Measurements from ENCODE around the gene CFDP1. TPM values are rescaled to one million over a fixed set of nuclear protein-coding genes. Genes with fewer than 3 reads are reported as not detected.

The CFDP1 gene
- total RNA-seq, 1 experiment from 2014 or later, result 40.6 TPM

DNA sequence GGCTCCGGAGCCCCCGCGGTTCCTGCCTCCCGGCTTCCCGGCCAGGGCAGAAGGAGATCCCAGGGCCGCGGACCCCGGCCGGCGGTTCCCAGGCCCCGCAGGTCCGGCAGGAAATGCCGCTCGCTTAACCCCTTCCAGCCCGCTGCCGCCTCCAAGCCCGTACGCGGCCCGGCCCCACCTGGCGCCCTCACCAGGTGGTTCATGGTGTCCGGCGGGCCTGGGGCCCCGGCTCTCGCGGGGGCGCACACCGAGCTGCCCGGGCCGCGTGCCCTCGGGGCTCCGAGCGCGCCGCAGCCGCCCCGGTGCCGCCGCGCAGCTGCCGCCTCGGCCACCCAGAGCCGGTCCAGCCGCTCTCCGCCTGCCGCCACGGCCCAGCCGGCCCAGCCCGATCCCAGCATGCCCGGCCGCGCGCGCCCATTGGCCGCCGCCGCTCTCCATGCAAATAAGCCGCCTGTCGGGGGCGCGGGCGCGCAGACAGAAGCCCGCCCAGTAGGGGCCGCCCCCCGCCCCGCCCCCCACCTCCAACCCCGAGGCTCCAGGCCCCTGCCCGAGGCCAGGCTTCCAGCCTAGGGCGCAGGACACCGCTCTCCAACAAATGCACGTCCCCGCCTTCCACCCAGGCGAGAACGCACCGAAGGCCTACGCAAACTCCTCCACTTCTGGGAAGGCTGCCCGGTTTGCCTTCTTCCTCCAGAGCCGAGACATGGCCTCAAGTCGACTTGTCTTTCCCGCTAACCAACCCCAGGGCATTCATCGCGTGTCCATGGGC is 181.8 kb downstream of the CFDP1 start, which contains the start of gene BCAR1:
TSS of gene BCAR1 (minus strand) at position 345 of the 769 bp plus-strand sequence. CDS start at position 203, 142 bp downstream.
- DNase-seq (ENCODE audit: low read depth), result peak; percentile 93

DNA sequence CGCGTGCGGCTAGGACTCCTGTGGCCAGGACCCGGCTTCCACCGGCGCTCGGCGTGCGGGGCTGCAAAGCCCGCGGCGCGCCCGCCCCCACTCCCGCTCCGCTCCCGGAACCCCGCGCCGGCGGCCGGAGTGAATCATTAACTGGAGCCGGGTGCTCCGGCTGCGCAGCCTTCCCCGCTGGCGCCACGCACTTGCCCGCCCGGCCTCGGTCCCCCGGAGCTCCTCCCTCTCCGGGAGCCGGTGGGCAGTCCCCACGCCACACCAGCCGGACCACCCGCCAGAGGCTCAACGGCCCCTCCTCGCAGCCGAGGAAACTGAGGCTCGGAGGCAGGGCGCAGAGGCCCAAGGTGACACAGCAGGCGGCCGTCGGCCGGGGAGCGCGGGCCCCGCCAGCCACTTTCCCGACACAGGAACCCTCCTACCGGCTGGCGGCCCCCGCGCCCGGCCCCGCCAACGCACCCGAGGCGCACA is 182.5 kb downstream of the CFDP1 start:
- no peak for DNase-seq (ENCODE audit: low read depth)

DNA sequence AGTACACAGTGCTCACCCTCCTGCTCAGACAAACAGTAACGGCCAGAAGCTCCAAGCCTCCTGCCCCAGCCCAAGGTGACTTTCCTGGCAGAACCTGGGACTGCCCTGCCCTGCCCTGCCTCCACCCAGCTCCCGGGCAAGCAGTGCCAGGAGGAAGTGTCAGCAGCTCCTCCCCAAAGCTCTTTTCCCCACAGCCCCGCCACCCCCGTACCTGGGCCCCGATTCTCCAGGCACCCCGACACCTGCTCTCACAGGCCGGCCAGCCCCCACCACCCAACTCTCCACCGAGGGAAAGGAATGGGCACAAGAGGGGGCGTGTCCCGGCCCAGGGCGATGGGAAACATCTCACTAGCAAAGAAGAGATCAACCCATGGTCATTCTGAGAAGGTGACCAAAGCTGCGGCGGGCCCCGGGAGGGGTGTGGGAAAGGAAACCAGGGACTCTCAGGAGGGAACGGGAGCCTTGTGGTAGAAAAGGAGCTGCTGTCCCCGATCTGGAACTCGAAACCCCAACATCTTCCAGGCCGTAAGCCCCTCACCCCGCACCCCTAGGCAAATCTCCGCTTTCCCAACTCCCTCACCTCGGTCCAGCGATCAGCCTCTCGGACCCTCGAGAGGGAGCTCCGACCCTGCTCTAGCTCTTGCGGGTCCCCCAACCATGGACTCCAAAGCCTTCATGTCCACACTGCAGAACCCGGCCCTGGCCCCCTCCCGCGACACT is 183.1 kb downstream of the CFDP1 start:
- DNase-seq (ENCODE audit: low read depth), result no peak

DNA sequence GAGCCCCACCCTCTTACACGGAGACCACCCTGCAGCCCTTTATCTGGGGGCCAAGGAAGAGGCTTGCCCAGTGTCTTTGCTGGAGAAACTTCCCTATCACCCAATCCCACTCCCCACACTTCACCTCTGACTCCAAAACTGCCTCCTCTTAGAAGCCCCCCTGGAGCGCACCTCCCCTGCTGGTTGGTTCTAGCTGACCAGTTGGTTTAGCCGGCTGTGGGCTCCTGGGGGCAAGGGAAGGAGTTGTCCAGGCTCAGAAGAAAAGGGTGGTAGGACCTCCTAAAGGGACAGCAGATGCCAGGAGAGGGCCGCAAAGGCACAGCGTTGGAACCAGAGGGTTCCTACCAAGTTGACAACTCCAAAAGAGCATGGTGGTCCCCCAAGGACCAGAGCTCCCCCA is 183.9 kb downstream of the CFDP1 start:
- DNase-seq (ENCODE audit: low read depth), result no peak

DNA sequence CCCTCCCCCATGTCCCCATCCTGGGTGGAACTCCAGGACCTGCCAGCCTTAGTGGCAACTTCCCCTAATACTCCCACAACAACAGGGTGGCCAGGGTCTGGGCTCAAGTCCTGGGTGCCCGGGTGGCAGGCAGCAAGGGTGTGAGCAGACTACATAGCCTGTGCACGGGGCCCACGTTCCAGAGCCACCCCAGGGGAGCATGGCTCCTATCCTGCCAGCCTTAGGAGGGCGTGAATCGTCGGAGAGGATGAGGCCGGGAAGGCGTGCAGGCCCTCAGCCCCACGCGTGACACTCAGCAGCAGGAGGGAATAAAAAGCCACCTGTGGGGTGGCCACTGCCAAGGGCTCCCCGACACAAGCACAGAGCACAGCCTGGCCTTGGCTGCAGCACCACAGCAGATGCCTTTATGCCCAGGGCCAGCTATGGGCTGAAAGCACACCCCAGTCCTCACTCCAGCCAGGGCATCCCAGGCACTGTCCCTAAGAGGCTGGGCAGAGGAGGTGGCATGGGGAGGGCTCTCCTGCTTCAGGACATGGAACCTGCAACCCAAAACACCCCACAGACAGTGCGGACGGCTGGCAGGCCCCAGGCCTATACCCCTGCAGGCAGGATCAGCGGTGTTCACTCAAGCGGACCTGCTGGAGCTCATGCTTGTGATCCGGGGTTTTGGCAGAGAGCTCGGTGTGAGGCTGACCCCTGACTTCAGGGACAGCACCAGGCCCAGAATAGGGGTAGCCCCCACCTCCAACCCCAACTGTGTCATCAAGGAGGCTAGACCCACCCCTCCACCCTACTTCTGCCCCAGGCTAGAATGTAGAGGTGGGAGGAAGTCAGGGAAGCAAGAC is 184.5 kb downstream of the CFDP1 start:
- no peak for DNase-seq (ENCODE audit: low read depth)

DNA sequence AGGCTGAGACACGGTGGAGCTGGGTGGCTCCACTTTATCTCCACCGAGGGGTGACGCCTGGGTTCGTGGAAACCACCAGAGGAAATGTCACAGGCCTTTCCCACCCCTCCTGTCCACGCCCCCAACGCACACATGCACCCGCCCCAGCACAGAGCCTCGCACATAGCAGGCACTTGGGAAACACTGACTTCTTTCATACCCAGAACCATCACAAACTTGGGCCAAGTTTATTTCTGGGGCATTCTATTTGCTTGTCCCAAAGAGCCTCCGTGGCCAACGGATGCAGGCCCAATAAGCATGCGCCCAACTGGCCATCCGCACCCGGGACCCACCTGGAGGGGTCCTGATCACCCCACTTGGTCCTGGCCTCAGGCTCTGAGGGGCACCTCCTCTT is 185.2 kb downstream of the CFDP1 start:
- DNase-seq (ENCODE audit: low read depth), result no peak

DNA sequence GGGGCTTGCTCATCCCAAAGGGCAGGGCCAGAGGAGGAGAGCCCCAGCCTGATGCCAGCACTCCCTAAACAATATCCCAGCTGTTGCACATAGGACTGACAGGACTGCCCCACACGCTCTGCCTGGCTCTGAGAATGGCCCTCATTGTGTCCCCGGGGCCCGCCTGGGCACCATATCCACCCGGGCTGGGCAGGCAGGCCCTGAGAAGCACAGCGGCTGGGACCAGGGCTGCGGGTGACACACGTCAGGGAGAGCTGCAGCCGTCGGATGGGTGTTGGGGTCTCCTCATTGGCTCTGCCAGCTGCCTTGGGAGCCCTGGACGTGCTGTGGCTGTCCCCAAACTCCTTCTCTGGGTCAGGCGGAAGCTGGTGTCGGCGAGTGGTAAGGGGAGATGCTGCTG is 186.1 kb downstream of the CFDP1 start:
- no peak for DNase-seq (ENCODE audit: low read depth)

DNA sequence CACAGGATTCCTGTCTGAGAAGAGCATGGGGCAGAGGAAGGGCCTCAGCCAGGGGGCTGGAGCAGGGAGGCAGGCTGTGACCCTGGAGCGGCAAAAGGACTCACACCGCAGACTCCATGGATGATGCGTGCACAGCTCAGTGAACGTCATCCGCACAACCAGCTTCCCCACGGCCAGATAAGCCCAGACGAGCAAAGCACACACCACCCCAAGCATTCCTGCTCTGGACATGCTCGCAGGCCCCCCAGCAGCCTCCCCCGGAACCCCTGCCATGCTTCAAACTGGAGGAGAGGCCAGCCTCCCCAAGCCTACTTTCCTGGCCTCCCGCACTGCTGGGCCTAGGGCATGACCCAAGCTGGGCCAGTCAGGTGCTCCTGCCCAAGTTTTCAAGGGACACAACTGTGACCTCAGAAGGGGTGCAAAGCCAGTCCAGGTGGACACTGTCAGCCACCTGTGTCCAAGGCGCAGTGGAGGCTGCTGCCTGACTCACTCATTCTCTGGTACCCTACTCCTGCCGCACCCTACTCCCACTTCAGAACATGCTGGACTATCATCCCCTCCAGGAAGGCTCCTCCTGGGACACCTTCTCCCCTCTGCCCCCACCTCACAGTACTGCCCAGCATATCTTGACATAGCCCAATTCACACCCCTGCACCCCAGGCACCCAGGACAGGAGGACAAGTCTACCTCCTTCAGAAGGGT is 186.6 kb downstream of the CFDP1 start:
- DNase-seq (ENCODE audit: low read depth), result no peak

DNA sequence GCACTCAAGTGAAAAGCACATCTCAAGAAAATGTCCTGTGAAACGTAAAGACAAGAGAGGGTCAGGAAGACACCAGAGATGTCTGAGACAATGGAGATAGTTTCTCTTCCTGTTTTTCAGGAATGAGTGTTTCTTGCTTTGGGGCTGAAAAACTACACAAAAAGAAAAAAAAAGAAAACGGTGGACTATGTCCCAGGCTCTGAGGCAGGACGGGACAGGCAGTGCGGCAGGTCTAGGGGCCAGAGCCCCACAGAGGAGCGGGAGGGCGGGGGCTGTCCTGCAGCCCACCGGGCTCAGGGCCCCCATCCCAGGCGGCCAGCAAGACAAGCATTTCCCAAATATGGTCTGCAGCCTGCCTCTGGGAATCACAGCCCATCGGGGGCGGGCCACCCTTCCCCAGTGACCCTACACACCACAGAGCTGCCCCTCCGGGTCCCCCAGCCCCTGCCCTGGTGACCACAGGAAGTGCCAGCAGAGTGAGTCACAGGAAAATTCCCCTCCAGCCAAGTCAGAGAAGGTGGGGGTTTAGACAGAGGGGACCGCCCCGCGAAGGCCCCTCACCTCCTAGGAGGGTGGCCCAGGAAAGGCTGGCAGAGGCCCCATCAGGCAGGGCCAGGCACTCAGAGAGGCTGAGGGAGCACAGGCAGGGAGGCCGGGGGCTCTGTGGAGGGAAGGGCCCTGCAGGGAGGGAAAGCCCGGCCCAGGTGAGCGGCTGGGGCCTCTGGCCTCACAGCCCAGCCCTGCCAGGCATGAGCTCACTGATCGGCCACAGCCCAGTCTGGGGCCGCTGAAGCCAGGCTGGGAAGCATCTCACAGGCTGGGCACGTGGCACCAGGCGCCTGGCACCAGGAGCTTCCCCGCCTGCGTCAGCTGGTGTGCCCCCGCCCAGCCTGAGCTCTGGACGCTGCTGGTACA is 188.2 kb downstream of the CFDP1 start:
- DNase-seq (ENCODE audit: low read depth), result peak; percentile 96

DNA sequence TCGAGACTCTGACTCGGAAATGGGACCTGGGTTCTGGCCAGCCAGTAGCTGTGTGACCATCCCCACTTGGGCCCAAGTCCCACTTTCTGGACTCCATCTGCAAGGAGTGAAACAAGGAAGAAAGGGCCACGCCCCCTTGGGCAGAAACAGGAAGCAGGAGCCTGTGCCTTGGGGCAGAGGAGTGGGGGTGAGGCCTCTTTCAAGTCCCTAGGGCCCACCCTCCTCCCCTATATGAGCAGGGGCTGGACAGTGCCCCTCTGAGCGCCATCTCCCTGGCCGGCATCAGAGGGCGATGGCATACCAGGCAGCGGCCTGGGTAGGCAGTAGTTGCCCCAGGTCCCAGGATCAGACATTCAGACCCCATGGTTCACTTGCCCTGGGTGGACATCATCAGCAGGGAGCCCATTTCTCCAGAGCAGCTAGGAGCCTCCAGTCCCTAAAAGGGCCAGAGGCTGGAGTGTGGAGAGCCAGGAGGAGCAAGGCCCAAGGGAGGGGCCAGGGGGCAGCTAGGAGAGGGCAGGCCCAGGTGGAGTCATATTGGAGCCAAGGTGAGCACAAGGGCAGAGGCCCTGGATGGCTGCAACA is 189.0 kb downstream of the CFDP1 start:
- peak; percentile 72 for DNase-seq (ENCODE audit: low read depth)

Other genes starting within 250 kb of the CFDP1 start
- not detected in 2 replicates for gene CTRB2, start 226.3 kb downstream of the CFDP1 start, total RNA-seq (2014; rRNA removed; shearing (Covaris generic))
- gene CTRB1, start 214.5 kb downstream of the CFDP1 start, total RNA-seq (2014; rRNA removed; shearing (Covaris generic)), result not detected in 2 replicates
- 39.1 and 43.3 TPM in 2 replicates for gene BCAR1, start 181.9 kb downstream of the CFDP1 start, total RNA-seq (2014; rRNA removed; shearing (Covaris generic))
- gene TMEM170A, start 31.2 kb upstream of the CFDP1 start, total RNA-seq (2014; rRNA removed; shearing (Covaris generic)), result 13.1 and 29.1 TPM in 2 replicates
- gene CHST6, start 61.9 kb upstream of the CFDP1 start, total RNA-seq (2014; rRNA removed; shearing (Covaris generic)), result 0.30 and 0.51 TPM in 2 replicates
- gene CHST5, start 102.6 kb upstream of the CFDP1 start, total RNA-seq (2014; rRNA removed; shearing (Covaris generic)), result 0.30 TPM in 1 of 2 replicates, not detected in the other
- 7.6 and 7.7 TPM in 2 replicates for gene TMEM231, start 122.7 kb upstream of the CFDP1 start, total RNA-seq (2014; rRNA removed; shearing (Covaris generic))
- 15.5 and 26.6 TPM in 2 replicates for gene GABARAPL2, start 132.9 kb upstream of the CFDP1 start, total RNA-seq (2014; rRNA removed; shearing (Covaris generic))
- gene ADAT1, start 189.8 kb upstream of the CFDP1 start, total RNA-seq (2014; rRNA removed; shearing (Covaris generic)), result 65.3 and 72.7 TPM in 2 replicates
- 198 and 234 TPM in 2 replicates for gene KARS1, start 214.2 kb upstream of the CFDP1 start, total RNA-seq (2014; rRNA removed; shearing (Covaris generic))
- gene TERF2IP, start 214.3 kb upstream of the CFDP1 start, total RNA-seq (2014; rRNA removed; shearing (Covaris generic)), result 60.2 and 70.8 TPM in 2 replicates
- gene CPHXL2, start 243.5 kb upstream of the CFDP1 start, total RNA-seq (2014; rRNA removed; shearing (Covaris generic)), result not detected in 2 replicates